HG03457 (cell line): Measurements from ENCODE around the gene CENPM.

Source experiments
- ATAC-seq: cut with Tn5 transposase; IDR thresholded peaks from one replicate; pipeline ENCODE4 v1.9.1; 2021; ENCODE audit warnings: moderate number of reproducible peaks; ENCODE audit not compliant: unreplicated experiment

The CENPM gene

DNA sequence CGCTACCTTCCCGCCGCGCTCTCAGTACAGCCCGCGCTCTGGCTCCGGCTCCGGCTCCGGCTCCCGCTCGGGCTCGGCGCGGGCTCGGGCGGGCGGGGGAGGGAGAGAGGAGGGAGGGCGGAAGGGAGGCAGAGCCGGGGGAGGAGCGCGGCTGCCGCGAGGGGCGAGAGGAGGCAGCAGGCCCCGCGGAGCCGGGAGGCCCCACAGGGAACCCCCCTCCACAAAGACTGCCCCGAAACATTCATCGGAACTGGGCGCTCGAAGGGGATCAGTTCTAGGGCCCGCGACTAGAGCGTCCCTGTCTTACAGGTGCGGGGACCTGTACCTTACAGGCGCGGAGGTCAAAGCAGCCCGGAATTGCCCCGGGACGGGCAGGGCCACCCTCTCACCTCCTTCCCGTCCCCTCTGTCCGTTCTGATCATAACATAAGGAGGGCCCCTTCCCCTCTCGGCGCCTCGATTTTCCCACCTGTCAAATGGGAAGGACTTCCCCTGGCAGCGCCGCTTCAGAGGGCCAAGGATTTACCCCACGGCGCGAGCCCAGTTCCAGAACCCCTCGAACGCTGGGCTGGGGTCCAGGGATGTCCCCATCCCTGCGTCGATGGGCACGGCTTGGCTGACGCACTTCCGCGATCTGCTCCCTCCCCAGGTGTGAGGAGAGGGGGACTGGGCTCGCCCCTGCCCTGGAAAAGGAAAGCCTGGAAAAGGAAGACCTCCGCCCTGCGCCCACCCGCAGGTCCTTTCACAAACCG lies 31.7 kb downstream of the CENPM start, which contains the start of gene SHISA8:
Gene SHISA8, minus strand, starts transcription at position 40 of the 751 bp plus-strand sequence. CDS start 407 bp downstream, outside the sequence.
- no peak for ATAC-seq

GRCh38 chr22:41914611-41915034 lies 32.3 kb downstream of the CENPM start:
- ATAC-seq, result no peak

DNA sequence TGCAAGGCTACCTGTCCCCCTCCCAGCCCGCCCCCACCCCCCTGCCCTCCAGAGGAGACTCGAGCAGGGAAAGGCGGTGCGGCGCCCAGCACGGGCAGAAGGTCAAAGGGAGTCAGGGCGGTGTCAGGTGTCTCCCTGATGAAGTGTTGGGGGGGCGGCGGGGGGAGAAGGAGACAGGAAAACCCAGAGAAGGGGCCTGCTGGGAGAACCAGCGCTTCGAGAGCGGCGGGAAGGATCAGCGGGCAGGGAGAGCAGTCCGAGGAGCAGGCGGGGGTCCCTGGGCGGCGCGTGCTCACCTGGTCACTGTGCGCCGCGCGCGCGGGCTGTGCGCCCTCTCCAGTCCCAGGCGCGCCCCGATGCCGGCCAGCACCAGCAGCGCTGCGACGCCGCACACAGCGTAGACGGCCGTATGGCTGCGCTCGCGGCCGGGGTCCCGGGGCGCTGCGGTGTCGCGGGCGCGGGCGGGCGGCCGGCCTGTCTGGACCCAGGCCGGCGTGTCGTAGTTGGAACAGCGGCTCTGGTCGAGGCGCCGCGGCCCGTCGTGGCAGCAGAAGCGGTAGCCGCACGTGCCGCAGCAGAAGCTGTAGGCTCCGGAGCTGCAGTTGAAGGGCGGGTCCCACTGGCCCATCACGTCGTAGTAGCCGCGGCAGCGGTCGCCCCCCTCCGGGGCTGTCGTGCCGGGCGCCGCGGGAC lies 33.0 kb downstream of the CENPM start:
- no peak for ATAC-seq

DNA sequence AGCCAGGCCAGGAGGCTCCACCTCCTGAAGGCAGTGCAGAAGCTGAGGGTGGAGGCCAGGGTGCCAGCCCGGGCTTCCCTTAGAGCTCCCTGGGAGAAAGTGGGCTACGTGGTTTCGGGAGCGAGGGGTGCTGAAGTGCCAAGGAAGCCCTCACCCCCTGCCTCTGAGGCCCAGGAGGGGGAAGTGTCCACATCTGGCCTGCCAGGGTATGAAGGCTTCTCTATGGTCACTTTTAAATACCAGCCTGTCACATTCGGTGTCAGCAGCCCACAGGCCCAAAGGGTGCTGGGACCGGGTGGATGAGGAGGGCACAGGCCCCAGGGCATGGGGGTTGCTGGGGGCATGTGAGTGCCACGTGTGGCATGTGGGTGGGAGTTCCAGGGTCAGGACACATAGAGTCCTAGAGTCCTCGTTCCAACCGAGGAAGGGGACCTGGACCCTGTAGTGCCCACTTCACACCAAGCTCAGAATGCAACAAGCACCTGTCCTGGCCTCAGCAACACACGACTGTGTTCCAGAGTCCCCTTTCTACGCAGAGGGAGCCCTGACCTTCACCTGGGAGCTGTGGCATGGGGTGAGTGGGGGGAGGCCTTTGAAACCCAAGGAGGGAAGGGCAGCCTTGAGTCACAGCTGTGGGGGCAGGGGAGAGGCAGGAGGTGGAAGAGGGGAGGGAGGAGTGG lies 33.8 kb downstream of the CENPM start:
- no peak for ATAC-seq

- ATAC-seq, result no peak
Observed at GRCh38 chr22:41912338-41913039, 34.5 kb downstream of the CENPM start.

GRCh38 chr22:41911001-41911611 lies 35.8 kb downstream of the CENPM start:
- ATAC-seq, result no peak

DNA sequence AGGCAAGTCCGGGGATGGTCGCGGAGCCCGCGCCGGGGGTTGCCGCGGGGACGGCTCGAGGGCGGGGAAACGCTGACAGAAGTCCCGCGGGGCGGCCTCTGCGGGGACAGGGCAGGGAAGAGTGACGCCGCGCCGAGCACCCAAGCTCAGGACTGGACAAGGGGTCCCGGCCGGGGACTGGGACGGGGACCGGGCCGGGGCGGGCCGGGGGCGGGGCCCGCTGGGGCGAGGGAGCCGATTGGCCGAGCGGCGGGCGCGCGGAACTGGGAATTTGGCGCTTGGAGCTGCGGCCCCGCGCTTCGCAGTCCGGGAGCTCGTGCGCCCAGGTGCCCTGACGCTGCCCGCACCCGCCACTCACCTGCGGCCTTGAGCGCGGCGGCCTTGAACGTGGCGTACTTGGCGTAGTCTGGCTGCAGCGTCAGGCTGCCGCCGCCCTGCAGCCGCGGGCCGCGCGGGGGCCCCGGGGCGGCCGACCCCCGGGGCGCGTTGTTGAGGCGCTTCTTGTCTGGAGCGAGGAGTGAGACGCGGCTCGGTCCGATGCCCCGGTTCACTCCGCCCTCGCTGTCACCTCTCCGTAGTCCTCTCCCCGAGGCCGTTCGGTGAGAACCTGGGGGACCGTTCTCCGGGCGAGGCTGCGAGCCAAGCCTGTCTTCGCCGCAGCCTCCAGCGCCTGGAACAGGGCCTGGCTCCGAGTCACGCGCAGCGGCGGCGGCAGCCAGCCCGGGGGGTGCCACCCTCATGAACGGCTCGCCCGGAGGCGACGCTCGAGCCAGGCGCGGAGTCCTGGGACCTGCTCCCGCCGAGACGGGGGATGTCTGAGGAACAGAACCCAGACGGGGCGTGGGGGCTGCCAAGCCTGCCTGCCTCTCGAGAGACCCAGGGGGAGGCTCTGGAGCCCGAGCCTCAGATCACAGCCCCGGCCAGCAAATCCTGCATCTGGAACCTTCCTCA lies 36.6 kb downstream of the CENPM start:
- no peak for ATAC-seq

- ATAC-seq, result no peak
Observed at GRCh38 chr22:41909310-41910049, 37.5 kb downstream of the CENPM start.

- no peak for ATAC-seq
Observed at GRCh38 chr22:41908411-41909309, 38.3 kb downstream of the CENPM start.

- no peak for ATAC-seq
Observed at GRCh38 chr22:41907436-41908401, 39.2 kb downstream of the CENPM start.

DNA sequence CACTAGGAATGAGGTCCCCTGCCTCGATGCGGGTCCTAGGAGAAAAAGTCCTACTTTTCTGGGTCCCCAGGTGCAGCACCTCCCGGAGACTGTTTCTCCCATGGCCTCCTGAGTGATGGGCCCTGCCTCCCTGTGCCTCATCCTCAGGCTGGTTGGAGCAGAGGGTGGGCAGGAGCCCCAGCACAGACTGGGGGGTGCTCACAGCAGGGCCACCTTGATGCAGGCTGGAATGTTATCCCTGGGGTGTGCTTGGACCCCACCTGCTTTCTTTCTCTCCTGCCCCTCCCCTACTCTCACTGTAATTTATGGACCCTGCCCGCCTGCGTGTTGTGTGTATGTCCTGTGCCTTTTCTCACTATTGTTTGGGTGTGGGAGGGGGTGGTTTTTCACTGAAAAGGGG lies 40.1 kb downstream of the CENPM start:
- ATAC-seq, result no peak

DNA sequence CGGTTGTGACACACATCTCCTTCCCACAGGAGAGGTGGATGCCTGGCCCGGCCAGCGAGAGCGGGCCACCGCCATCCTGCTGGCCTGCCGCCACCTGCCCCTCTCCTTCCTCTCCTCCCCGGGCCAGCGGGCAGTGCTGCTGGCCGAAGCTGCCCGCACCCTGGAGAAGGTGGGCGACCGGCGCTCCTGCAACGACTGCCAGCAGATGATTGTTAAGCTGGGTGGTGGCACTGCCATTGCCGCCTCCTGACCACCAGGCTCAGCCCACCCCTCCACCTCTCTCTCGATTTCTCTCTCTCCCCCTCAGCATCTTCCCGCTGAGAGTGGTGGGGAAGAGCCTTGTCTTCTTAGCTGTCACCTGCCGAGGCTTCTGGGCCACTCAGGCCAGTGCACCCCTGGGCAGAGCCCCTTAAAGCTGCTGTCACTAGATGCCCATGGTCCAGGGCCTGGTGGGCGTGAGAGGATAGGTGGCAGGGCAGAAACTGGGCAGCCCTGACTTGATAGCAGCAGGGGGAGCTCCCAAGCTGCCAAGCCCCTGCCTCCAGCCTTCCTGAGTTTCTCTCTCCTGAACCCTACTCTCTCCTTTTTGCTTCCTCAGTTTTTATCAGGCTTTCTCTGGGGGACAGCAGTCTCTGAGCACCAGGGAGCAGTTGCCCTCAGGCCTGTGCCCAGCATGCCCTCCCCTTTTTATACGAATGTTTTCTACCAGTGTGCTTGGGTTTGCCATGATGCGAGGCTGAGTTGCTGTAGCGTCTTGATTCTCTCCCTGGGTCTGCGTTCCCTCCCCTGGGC lies 41.3 kb downstream of the CENPM start:
- ATAC-seq, result no peak

GRCh38 chr22:41904450-41905410 lies 42.2 kb downstream of the CENPM start:
- ATAC-seq, result no peak

DNA sequence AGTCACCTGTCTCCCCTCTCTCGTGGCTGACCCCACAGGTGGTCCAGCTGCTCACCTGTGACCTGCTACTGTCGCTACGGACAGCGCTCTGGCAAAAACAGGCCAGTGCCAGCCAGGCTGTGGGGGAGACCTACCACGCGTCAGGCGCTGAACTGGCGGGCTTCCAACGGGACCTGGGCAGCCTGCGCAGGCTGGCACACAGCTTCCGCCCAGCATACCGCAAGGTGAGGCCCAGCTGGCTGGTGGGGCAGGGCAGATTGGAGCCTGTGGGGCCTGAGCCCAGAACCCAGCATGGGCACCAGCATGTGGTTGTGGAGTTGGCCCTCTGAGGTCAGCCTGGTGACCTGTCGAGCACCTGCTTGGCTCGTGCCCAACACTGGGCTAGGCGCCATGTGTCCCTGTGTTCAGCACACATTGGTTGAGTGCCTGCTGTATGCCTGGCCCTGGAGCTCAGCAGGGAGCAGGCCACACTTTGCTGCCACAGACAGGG lies 44.0 kb downstream of the CENPM start:
- ATAC-seq, result no peak

GRCh38 chr22:41902016-41902415 lies 44.9 kb downstream of the CENPM start:
- no peak for ATAC-seq
